Fibroblast of skin of left quadriceps (primary cell): Measurements from ENCODE around the gene POC1A.
A peak's percentile ranks its signal among the peaks of the same experiment; 100 is the strongest.

Experiments
- DNase-seq, 2 experiments: peaks; one replicate each; pipeline ENCODE4 v3.0.0-alpha.2; 2013; ENCODE audit warnings: low read depth in 2 of 2

Gene POC1A

GRCh38 chr3:52150860-52151259 lies 3.4 kb downstream of the POC1A start:
- no peak for DNase-seq

- DNase-seq = no peak
Observed at GRCh38 chr3:52150357-52150756, 3.9 kb downstream of the POC1A start.

GRCh38 chr3:52149726-52150125 lies 4.5 kb downstream of the POC1A start:
- no peak for DNase-seq

GRCh38 chr3:52149021-52149420 lies 5.2 kb downstream of the POC1A start:
- no peak for DNase-seq

- DNase-seq = no peak
Observed at GRCh38 chr3:52147804-52148203, 6.4 kb downstream of the POC1A start.

GRCh38 chr3:52146811-52147210 lies 7.4 kb downstream of the POC1A start:
- DNase-seq = no peak

GRCh38 chr3:52146189-52146588 lies 8.0 kb downstream of the POC1A start:
- no peak for DNase-seq

- DNase-seq = no peak
Observed at GRCh38 chr3:52145736-52146110, 8.5 kb downstream of the POC1A start.

- DNase-seq = no peak
Observed at GRCh38 chr3:52144796-52145735, 9.2 kb downstream of the POC1A start.

- peak; percentile 29 to 32 for DNase-seq
Observed at GRCh38 chr3:52144034-52144795, 10.0 kb downstream of the POC1A start.

- no peak for DNase-seq
Observed at GRCh38 chr3:52143616-52144015, 10.6 kb downstream of the POC1A start.

- DNase-seq = no peak
Observed at GRCh38 chr3:52143156-52143555, 11.1 kb downstream of the POC1A start.

- no peak for DNase-seq
Observed at GRCh38 chr3:52141751-52142150, 12.5 kb downstream of the POC1A start.

- DNase-seq = no peak
Observed at GRCh38 chr3:52140769-52141168, 13.5 kb downstream of the POC1A start.

- no peak for DNase-seq
Observed at GRCh38 chr3:52140000-52140399, 14.2 kb downstream of the POC1A start.

GRCh38 chr3:52137311-52137710 lies 16.9 kb downstream of the POC1A start:
- DNase-seq = no peak

GRCh38 chr3:52136513-52136912 lies 17.7 kb downstream of the POC1A start:
- DNase-seq = no peak

GRCh38 chr3:52135332-52135731 lies 18.9 kb downstream of the POC1A start:
- DNase-seq = no peak

GRCh38 chr3:52134761-52135160 lies 19.5 kb downstream of the POC1A start:
- DNase-seq = no peak

- no peak for DNase-seq
Observed at GRCh38 chr3:52132930-52133329, 21.3 kb downstream of the POC1A start.

- no peak for DNase-seq
Observed at GRCh38 chr3:52132041-52132440, 22.2 kb downstream of the POC1A start.

GRCh38 chr3:52130966-52131622 lies 23.1 kb downstream of the POC1A start:
- DNase-seq = no peak
